HCT116 (cell line): ENCODE data around the gene GATA3. TPM values are rescaled to one million over a fixed set of nuclear protein-coding genes. Genes with fewer than 3 reads are reported as not detected.

ENCODE experiments used
- ATAC-seq: fragments of 200-7000 bp; cut with Tn5 transposase; 2 replicates; pipeline ENCODE4 v1.9.1; 2020; ENCODE audit warnings: mild to moderate bottlenecking, moderate library complexity
- BruUV-seq: library from RNA; stranded (reverse); fragments of 400-500 nt; replicated peaks from 2 replicates; lab custom pipeline; 2021; lab: Mats Ljungman, UMichigan
- CTCF ChIA-PET: fragments of 300-600 bp; sonication (Branson Sonifier 250); formaldehyde crosslinking; loops from one replicate; lab custom pipeline; 2021; ENCODE audit warnings: antibody characterized with exemption; lab: Charles Lee
- POLR2A ChIA-PET: fragments of 300-600, 350-600 bp; sonication (Branson Sonifier 250); formaldehyde crosslinking; loops from one replicate; lab custom pipeline; 2021; ENCODE audit warnings: antibody characterized with exemption; lab: Charles Lee
- RAD21 ChIA-PET, 2 experiments: fragments of 300-600 bp; sonication (Branson Sonifier 250); formaldehyde crosslinking; loops; one replicate each; lab custom pipeline; 2023; ENCODE audit warnings: low total read pairs in 2 of 2; ENCODE audit not compliant: uncharacterized antibody in 2 of 2, unreplicated experiment in 2 of 2, low non-redundant PET in 1 of 2; lab: Charles Lee
- DNase-seq: peaks from one replicate; pipeline ENCODE4 v3.0.0-alpha.2; 2010; ENCODE audit warnings: low read depth, low spot score
- H2AFZ ChIP-seq: fragments of 200-600 bp; shearing (Covaris generic), sonication (generic); 2 replicates; pipeline ENCODE4 v1.6.1; 2017; ENCODE audit warnings: low read depth, mixed run types, mixed read lengths, antibody characterized with exemption, low read length; ENCODE audit not compliant: poor library complexity, severe bottlenecking
- H3K27ac ChIP-seq: 2 replicates; pipeline ENCODE4 v1.5.1; 2012; ENCODE audit warnings: low read depth, low read length
- H3K27me3 ChIP-seq: fragments of 200-600 bp; sonication (generic); 2 replicates; pipeline ENCODE4 v1.6.1; 2016; ENCODE audit warnings: mixed run types, low read length, mixed read lengths; ENCODE audit not compliant: insufficient read depth
- H3K36me3 ChIP-seq, 2 experiments: fragments of 200-500 bp in 1 of 2; fragments of 200-600 bp in 1 of 2; sonication (Bioruptor generic) in 1 of 2; sonication (generic) in 1 of 2; 2 replicates each; pipeline versions ENCODE4 v1.5.1 to v1.6.1; 2014 to 2016; ENCODE audit warnings: low read length in 2 of 2, inconsistent platforms in 1 of 2, mixed read lengths in 1 of 2, mixed run types in 1 of 2; ENCODE audit not compliant: insufficient read depth in 2 of 2, control insufficient read depth in 1 of 2
- H3K4me1 ChIP-seq, 2 experiments: fragments of 200-600 bp in 1 of 2; sonication (generic) in 1 of 2; 2 replicates each; pipeline versions ENCODE4 v1.5.1 to v1.6.1; 2012 to 2017; ENCODE audit warnings: low read length in 2 of 2, inconsistent platforms in 1 of 2, mild to moderate bottlenecking in 1 of 2, mixed read lengths in 1 of 2, mixed run types in 1 of 2, moderate library complexity in 1 of 2; ENCODE audit not compliant: insufficient read depth in 2 of 2, control insufficient read depth in 1 of 2
- H3K4me2 ChIP-seq: fragments of 200-600 bp; sonication (generic); 2 replicates; pipeline ENCODE4 v1.6.1; 2017; ENCODE audit warnings: mixed run types, low read length, mixed read lengths
- H3K4me3 ChIP-seq, 2 experiments: fragments of 200-600 bp in 1 of 2; sonication (generic) in 1 of 2; replicated peaks in 1 of 2; 2 replicates each; pipeline ENCODE4 v1.5.1; 2011 to 2016; ENCODE audit warnings: low read length in 2 of 2, control low read depth in 1 of 2, low read depth in 1 of 2, mild to moderate bottlenecking in 1 of 2, mixed read lengths in 1 of 2, mixed run types in 1 of 2
- H3K79me2 ChIP-seq: fragments of 200-600 bp; sonication (generic); 2 replicates; pipeline ENCODE4 v1.6.1; 2017; ENCODE audit warnings: mild to moderate bottlenecking, mixed run types, low read length, moderate library complexity, mixed read lengths; ENCODE audit not compliant: insufficient read depth
- H3K9ac ChIP-seq: fragments of 200-600 bp; sonication (generic); 2 replicates; pipeline ENCODE4 v1.6.1; 2016; ENCODE audit warnings: low read length, mixed read lengths
- H3K9me2 ChIP-seq: fragments of 200-600 bp; sonication (generic), shearing (Covaris generic); 2 replicates; pipeline ENCODE4 v1.6.1; 2017; ENCODE audit warnings: mixed run types, mild to moderate bottlenecking, moderate library complexity; ENCODE audit not compliant: insufficient read depth
- H3K9me3 ChIP-seq, 2 experiments: fragments of 200-500 bp in 1 of 2; fragments of 200-600 bp in 1 of 2; sonication (Bioruptor generic) in 1 of 2; sonication (generic) in 1 of 2; 2 replicates each; pipeline ENCODE4 v1.6.1; 2014 to 2017; ENCODE audit warnings: low read length in 2 of 2, mixed read lengths in 2 of 2, inconsistent platforms in 1 of 2, low read depth in 1 of 2, mild to moderate bottlenecking in 1 of 2, mixed run types in 1 of 2, moderate library complexity in 1 of 2; ENCODE audit not compliant: control insufficient read depth in 1 of 2, insufficient read depth in 1 of 2
- H4K20me1 ChIP-seq: fragments of 200-600 bp; sonication (generic), shearing (Covaris generic); 2 replicates; pipeline ENCODE4 v1.6.1; 2017; ENCODE audit warnings: mixed run types, mild to moderate bottlenecking, moderate library complexity; ENCODE audit not compliant: insufficient read depth
- EGR1 ChIP-seq: IDR thresholded peaks from 2 replicates; pipeline ENCODE4 v1.6.1; 2012; ENCODE audit warnings: low read depth
- ELF1 ChIP-seq: IDR thresholded peaks from 2 replicates; pipeline ENCODE4 v1.6.1; 2012; ENCODE audit warnings: low read depth, borderline replicate concordance
- POLR2A ChIP-seq: IDR thresholded peaks from 2 replicates; pipeline ENCODE4 v1.7.0; 2011; ENCODE audit warnings: borderline replicate concordance; ENCODE audit not compliant: insufficient read depth, insufficient read length; ENCODE audit errors: extremely low read depth
- POLR2AphosphoS5 ChIP-seq: IDR thresholded peaks from 2 replicates; pipeline ENCODE4 v1.6.1; 2011; ENCODE audit warnings: mild to moderate bottlenecking, low read depth, low read length, moderate library complexity
- RAD21 ChIP-seq: IDR thresholded peaks from 2 replicates; pipeline ENCODE4 v1.6.1; 2012; ENCODE audit warnings: low read depth, mild to moderate bottlenecking
- SIN3A ChIP-seq: IDR thresholded peaks from 2 replicates; pipeline ENCODE4 v1.6.1; 2012; ENCODE audit warnings: low read depth
- SRF ChIP-seq: IDR thresholded peaks from 2 replicates; pipeline ENCODE4 v1.6.1; 2012; ENCODE audit warnings: low read depth
- TCF7L2 ChIP-seq: IDR thresholded peaks from 2 replicates; pipeline ENCODE4 v1.7.0; 2011; ENCODE audit warnings: borderline replicate concordance, inconsistent platforms; ENCODE audit not compliant: insufficient read depth, insufficient read length; ENCODE audit errors: extremely low read depth
- YY1 ChIP-seq: IDR thresholded peaks from 2 replicates; pipeline ENCODE4 v1.6.1; 2011; ENCODE audit warnings: low read length, low read depth, moderate library complexity, mild to moderate bottlenecking; ENCODE audit not compliant: insufficient replicate concordance; ENCODE audit errors: extremely low read depth
- ZFX ChIP-seq: fragments of 450-650 bp; IDR thresholded peaks from 2 replicates; pipeline ENCODE4 v1.6.1; 2017
- ZNF274 ChIP-seq: fragments of 200-500 bp; sonication (Bioruptor generic); IDR thresholded peaks from 2 replicates; pipeline ENCODE4 v1.6.1; 2014; ENCODE audit warnings: mild to moderate bottlenecking, low read depth, low read length, inconsistent platforms
- intact Hi-C: fragments of 100-400 bp; cut with micrococcal nuclease; formaldehyde crosslinking; loops from 2 replicates; pipeline ENCODE4 v1.10.0; 2022
- total RNA-seq: library from RNA; stranded (reverse); gene quantifications from one replicate; pipeline ENCODE4 v1.2.1, GENCODE V29; 2021; ENCODE audit not compliant: unreplicated experiment
- TF ChIP-seq, protein P1 (sequence below): IDR thresholded peaks from 2 replicates; pipeline ENCODE4 v1.6.1; 2012; ENCODE audit warnings: low read depth

The GATA3 gene
- total RNA-seq, 1 experiment from 2014 or later, result 2.7 TPM

GRCh38 chr10:8105932-8106331 lies 51.4 kb downstream of the GATA3 start:
- no peaks in the 10 kb centered on the region for H3K4me1 ChIP-seq
- no peak overlapping the region for H3K4me3 ChIP-seq
- BruUV-seq, result no TSS peak
- intact Hi-C loops, result no loop called here
- POLR2A ChIA-PET, result no interaction called here
- CTCF ChIA-PET, result no interaction called here
- H3K36me3 ChIP-seq, result no peaks in the 10 kb centered on the region
- H3K9me3 ChIP-seq, result no peaks in the 10 kb centered on the region
- no peak overlapping the region for H3K4me2 ChIP-seq
- RAD21 ChIA-PET, result no interaction called here
- H3K79me2 ChIP-seq, result no peaks in the 10 kb centered on the region
- no peak overlapping the region for H3K27ac ChIP-seq
- no peak overlapping the region for H3K9ac ChIP-seq
- peaks cover 8% of the 10 kb centered on the region; the same call in 1 of the 2 replicates for H3K27me3 ChIP-seq
- TF ChIP-seq POLR2AphosphoS5, result no peak
- no peak for TF ChIP-seq SIN3A
- no peak for TF ChIP-seq ZFX
- TF ChIP-seq POLR2A, result no peak
- no peak for TF ChIP-seq ZNF274
- TF ChIP-seq, protein P1, sequence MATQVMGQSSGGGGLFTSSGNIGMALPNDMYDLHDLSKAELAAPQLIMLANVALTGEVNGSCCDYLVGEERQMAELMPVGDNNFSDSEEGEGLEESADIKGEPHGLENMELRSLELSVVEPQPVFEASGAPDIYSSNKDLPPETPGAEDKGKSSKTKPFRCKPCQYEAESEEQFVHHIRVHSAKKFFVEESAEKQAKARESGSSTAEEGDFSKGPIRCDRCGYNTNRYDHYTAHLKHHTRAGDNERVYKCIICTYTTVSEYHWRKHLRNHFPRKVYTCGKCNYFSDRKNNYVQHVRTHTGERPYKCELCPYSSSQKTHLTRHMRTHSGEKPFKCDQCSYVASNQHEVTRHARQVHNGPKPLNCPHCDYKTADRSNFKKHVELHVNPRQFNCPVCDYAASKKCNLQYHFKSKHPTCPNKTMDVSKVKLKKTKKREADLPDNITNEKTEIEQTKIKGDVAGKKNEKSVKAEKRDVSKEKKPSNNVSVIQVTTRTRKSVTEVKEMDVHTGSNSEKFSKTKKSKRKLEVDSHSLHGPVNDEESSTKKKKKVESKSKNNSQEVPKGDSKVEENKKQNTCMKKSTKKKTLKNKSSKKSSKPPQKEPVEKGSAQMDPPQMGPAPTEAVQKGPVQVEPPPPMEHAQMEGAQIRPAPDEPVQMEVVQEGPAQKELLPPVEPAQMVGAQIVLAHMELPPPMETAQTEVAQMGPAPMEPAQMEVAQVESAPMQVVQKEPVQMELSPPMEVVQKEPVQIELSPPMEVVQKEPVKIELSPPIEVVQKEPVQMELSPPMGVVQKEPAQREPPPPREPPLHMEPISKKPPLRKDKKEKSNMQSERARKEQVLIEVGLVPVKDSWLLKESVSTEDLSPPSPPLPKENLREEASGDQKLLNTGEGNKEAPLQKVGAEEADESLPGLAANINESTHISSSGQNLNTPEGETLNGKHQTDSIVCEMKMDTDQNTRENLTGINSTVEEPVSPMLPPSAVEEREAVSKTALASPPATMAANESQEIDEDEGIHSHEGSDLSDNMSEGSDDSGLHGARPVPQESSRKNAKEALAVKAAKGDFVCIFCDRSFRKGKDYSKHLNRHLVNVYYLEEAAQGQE, result no peak
- TF ChIP-seq YY1, result no peak
- no peak for TF ChIP-seq ELF1
- no peak for TF ChIP-seq SRF
- no peak for TF ChIP-seq TCF7L2
- no peak for TF ChIP-seq EGR1
- no peak for TF ChIP-seq RAD21
- TF ChIP-seq, all 23 proteins: peak for 0
- DNase-seq (no peak), ATAC-seq (no peak)
- Histone ChIP-seq H2AFZ (no peak overlapping the region), H3K9me2 (no peaks in the 10 kb centered on the region), H4K20me1 (no peaks in the 10 kb centered on the region)
